Activated CD4-positive, alpha-beta T cell treated with anti-CD3 and anti-CD28 coated beads, Interleukin-2, amount 50 U/mL, for 1 hour (primary cell): ENCODE measurements around the gene LAMA3.

Source experiments
- DNase-seq: peaks from one replicate; pipeline ENCODE4 v3.0.0-alpha.2; 2020

Gene LAMA3

DNA sequence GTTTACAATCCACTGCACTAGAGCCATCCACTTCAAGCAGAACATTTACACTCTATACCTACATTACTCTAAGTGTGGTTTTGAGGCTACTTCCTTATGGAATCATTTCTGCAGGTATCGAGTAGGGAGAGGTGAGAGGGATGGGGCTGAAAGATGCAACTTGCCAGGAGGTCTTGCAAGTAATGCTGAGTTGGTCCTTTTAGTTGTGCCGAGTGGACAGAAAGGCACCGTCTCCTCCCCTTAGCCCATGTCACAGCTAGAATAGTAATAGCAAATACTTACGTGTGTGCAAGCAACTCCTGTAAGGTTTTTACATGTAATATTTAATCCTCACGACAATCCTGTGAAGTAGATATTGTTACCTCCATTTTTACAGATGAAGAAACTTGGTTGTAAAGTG, 166.5 kb downstream of the LAMA3 start:
- DNase-seq = no peak

DNA sequence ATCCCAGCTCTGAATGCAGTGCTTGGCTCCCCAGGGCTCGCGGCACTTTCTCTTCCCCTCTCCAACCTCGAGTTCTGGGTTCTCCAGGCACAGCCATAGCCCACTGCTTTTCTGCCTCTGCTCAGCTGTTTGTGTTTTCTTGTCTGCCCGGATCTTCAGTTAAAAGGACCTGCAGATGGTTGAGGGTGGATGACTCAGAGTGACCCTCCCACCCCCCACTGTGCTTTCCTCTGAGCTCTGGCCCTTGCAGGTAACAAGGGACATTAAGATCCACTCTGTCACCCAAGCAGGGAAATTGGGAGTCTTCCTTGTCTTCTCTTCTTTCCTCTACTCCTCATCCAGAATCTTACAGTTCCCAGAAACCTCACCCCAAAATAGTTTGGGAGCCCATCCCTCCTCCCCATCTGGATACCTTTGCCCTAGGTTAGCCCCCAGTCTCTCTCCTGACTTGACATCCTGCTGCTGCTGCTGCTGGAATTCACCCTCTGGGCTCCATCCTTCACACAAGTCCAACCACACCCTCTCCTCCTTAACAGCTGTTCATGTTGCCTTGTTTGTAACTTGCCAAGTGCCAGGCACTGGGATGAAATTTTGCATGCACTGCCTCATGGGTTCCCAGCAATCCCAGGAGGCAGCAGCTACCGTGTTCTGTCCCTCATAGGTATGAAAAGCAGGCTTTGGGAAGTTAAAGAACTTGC, 167.4 kb downstream of the LAMA3 start:
- no peak for DNase-seq

DNA sequence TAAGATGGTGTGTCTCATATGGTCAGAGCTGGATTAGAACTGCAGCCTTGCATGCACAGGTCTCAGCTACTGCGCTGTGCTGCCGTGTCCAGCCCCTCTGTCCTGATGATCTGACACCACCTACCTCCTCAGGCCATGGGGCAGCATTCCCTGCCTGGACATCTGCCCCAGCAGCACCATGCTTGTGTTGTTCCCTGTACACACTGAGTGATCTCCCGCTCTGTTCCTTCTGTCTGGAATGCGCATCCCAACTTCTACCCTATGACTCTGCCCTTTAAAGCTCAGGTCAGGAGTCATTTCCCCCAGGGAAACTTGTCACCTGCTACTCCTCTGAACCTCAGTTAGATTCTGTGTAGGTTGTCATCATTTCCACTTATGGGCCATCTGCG, 167.9 kb downstream of the LAMA3 start:
- no peak for DNase-seq

DNA sequence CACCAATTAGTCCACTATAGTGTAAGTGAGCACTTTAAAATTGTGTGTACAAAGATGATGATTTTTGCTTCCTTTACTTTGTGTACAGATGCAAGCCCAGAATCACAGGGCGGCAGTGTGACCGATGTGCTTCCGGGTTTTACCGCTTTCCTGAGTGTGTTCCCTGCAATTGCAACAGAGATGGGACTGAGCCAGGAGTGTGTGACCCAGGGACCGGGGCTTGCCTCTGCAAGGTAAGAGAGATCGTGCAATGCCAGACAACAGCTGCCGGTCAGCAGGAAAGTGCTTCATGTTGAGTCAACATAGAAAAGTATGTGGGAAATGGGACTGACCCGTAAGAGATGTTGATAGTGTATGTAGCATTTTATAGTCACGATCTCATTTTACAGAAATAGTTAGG, 168.5 kb downstream of the LAMA3 start:
- DNase-seq = no peak

DNA sequence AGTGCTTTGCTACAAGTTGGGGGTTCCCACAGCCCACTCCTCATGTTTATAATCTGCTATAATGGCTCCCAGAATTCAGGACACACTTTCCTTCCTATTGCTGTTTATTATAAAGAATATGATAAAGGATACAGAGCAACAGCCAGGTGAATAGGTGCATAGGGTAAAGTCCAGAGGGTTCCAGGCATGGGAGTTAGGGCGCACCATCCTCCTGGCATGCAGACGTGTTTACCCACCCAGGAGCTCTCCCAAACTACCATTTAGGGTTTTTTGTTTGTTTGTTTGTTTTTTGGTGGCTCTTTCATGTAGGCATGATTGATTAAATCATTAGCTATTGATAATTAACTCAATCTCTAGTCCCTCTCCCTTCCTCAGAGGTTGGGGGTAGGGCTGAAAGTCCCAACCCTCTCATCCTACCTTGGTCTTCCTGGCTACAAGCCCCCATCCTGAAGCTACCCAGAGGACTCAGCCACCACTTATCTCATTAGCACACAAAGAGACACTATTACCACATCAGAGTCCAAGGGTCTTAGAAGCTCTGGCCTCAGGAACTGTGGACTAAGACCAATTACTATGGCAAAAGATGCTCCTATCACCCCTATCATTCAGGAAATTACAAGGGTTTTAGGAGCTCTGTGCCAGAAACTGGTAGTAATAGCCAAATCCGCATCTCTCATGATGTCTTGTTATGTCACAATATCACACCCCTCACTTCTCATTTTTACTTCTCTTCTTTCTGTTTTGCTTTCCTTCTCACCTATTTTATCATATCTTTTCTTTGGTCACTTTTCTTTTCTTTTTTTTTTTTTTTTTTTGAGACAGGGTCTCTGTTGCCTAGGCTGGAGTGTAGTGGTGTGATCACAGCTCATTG, 170.4 kb downstream of the LAMA3 start:
- no peak for DNase-seq

DNA sequence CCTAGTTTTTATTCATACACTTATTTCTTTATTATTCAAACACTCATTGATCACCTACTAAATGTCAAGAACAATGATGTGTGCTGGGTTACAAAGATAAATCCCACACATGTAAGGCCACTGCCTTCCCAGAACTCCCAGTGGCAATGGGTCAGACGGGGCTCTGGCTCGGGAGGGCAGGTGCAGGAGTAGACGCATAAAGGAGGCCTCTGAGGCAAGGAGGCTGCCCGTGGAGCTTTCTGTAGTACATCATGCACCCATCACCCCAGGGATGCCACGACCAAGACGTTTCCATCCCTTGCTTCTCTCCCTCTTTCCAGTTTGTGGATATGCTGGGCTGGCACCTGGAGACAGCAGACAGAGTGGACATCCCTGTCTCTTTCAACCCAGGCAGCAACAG, 172.1 kb downstream of the LAMA3 start:
- no peak for DNase-seq

DNA sequence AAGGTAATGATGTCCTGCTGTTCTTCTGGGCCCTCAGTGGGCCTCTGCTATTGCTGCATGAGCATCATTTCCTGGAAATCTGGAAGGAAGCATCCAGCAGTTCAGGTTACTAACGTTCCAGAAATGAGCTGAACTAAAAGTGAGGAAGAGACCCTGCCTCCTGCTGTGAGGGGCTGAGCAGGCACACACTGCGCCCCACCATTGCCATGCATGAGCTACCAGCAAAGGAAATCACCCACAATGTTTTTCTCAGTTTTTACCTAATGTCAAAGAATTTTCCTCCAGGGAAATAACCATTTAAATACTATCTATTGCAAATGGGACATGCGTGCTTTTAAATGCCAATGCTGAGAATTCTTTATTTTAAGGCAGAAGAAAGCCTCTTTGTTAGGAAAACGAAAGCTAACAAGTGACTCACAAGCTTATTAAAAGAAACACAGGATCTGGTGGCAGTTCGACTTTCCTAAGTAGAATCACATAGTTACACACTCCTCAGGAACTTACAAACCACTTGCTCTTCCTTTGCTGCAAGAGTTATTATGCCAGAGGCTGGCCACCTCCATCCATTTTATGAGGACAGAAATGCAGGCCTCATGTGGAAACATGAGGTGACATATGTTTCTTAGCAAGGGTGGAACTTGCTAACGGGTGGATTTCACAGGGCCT, 172.7 kb downstream of the LAMA3 start:
- no peak for DNase-seq

DNA sequence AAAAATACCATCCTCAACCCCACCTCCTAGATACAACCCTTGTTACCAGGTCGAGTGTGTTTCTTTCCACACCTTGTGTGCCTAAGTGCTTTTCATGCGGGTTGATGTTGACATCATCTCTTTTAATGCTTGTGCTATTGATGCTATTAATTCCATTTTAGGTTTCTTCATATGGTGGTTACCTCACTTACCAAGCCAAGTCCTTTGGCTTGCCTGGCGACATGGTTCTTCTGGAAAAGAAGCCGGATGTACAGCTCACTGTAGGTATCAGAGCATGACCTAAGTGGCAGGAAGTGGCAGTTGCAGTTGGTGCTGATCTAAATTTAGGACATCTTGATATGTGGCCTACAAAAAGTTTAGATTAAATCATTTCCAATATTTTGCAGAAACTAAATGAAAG, 175.4 kb downstream of the LAMA3 start:
- DNase-seq = peak; percentile 24

DNA sequence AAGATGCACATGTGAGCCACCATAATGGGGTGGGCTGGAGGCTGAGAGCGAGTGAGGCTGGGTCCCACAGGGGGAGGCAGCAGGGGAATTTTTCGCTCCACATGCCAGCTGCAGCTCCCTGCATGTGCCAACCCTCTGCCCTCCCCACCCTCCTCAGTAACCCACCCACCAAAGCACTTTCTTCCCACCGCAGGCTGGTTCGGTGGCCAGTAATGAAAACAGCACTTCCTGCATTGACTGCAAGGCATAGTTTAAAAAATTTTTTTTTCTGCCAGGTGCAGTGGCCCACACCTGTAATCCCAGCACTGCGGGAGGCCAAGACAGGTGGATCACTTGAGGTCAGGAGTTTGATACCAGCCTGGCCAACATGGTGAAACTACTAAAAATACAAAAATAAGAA, 177.8 kb downstream of the LAMA3 start:
- DNase-seq = no peak

DNA sequence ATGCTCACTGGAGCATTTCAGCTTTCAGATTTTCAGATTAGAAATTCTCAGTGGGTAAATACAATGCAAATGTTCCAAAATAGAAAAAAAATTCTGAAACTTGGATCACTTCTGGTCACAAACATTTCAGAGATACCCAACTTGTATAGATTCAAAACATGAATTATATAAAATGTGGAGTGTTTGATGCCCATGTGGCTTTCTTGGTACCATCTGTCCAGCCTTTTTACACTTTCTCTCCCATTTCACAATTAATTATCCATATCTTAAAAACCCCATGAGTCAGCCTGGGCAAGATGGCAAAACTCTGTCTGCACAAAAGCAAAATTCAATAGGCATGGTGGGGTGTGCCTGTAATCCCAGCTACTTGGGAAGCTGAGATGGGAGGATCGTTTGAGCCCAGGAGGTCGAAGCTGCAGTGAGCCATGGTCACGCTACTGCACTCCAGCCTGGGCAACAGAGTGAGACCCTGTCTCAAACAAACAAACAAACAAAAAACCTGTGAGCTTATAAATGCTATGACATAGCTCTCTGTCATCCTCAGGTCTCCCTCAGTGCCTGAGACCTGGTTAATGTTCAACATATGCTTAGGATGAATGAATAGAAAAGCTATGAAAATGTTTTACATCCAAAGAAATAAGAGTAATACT, 179.0 kb downstream of the LAMA3 start:
- no peak for DNase-seq

DNA sequence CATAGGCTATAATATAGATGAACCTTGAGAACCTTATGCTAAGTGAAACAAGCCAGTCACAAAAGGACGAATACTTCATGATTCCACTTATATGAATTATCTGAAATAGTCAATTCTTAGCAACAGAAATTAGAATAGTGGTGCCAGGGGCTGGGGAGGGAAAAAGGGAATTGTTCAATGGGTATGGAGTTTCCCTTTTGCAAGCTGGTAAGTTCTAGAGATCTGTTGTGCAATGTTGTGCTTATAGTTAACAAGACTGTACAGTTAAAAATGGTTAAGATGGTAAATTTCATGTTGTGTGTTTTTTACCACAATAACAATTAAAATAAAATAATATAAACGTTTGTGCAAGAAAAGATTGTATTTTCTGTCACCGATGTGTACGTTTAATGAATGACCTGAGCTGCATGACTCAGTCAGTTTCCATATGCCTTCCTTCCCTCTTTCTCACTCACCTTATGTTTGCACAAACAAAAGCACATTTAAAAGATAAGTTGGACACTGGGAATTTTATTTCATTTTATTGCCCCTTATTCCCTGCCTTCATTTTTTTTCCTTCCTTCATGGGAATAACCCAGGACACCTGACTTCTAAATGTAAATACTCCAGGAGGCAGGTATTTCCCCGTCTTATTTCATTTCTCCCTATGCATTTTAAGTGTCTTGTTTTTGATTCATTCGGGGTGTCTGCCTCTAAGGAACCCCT, 181.6 kb downstream of the LAMA3 start:
- no peak for DNase-seq

DNA sequence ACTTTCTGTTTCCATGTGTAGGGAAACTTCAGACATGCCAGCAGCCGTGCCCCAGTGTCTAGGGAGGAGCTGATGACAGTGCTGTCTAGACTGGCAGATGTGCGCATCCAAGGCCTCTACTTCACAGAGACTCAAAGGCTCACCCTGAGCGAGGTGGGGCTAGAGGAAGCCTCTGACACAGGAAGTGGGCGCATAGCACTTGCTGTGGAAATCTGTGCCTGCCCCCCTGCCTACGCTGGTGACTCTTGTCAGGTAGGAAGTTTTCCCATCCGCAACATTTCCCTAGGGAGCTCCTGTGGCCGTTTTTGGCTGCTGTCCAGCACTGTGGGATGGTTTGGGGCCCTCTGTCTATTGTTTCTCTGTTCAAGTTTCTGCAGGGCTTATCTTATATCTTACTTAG, 182.2 kb downstream of the LAMA3 start:
- peak; percentile 75 for DNase-seq

DNA sequence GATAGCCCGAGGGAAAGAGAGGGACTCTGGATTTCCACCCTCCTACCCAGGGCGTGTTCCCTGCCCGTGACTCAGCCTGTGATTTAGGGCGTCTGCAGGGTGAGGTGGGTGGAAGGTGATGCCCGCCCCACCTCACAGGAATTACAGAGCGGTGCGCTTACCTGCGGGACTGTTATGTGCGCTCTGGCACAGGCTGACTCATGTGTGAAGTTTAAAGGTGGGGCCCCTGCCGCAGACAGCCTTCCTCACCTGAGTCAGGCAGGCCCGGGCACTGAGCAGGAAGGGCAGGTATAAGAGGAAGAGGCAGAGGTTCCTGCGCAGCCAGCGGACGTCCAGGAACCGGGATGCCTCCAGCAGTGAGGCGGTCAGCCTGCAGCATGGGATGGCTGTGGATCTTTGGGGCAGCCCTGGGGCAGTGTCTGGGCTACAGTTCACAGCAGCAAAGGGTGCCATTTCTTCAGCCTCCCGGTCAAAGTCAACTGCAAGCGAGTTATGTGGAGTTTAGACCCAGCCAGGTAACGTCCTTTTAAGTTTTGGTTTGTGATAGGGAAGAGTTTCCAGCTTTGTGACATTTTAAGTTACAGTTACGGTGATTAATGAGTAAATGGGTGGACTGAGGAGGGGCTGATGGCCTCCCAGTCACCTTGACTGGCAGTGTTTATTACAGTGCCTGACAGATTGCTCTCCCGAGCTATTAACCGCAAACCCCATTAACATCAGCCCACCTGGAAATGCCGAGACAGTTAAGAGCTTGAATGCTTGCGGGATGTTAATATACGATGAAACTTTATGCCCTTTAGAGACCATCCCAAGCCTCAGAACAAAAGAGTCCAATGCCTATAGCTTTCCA, 183.7 kb downstream of the LAMA3 start:
- peak; percentile 65 for DNase-seq

DNA sequence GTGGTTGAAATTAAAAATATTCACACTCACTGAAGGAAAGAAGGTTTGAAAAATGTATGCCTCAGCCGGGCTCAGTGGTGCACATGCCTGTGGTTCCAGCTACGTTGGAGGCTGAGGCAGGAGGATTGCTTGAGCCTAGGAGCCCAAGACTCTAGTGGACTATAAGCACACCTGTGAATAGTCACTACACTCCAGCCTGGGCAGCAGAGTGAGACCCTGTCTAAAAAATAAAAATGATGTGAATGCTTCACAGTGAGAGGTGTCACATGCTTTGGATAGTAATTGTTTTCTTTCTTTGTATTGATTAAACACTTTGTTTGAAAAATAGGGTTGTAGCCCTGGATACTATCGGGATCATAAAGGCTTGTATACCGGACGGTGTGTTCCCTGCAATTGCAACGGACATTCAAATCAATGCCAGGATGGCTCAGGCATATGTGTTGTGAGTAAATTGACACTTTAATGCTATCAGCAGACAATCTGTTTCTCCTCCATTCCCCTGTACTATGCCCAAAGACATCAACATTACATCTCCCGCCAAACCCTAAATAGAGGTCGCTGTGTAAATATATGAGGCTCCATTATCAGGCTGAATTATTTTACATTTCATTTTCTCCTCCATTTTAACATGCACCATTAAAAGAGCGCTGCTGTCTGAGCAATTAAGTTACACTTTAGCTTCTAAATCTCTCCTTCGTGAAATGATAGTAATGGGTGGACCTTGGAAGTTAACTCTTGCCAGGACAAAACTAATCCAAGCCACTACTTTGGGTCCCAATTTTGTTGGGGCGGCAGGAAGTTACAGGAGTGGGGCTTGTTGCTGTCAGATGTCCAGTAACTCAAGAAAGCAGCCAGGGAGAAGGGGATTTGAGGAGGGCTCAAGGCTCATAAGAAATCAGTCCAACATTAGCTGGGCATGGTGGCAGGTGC, 187.0 kb downstream of the LAMA3 start:
- DNase-seq = no peak

DNA sequence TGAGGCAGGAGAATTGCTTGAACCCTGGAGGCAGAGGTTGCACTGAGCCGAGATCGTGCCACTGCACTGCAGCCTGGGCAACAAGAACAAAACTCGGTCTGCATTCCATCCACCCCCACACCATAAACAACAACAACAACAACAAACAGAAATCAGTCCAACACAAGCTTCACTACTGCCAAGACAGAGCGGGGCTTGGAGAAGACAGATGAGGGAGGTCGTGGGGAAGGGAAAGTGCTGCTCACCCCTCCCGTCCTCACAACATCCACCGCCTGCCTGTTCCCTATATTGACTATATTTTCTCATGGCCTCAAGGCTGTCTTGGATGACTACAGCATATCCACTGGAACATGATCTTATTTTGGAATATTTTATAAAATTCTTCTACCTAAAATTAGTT, 187.7 kb downstream of the LAMA3 start:
- DNase-seq = no peak

DNA sequence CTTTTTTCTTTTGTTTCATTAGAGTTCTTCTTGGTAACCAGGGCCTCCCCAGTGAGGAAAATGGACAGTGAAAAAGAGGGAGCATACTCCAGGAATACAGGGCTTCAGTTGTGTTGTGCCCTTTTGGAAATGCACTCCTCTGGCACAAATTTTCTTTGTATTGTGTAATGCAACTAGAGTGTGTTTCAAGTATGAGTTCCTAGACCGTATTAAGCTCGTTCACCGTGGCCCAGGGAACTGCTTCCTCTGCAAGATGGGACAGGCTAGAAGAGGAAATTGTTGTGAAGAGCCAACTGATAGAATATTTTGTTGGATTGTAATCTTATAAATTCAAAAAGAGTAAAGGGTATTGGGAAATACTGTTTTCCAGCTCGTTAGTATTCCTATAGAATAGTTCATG, 188.1 kb downstream of the LAMA3 start:
- DNase-seq = no peak

DNA sequence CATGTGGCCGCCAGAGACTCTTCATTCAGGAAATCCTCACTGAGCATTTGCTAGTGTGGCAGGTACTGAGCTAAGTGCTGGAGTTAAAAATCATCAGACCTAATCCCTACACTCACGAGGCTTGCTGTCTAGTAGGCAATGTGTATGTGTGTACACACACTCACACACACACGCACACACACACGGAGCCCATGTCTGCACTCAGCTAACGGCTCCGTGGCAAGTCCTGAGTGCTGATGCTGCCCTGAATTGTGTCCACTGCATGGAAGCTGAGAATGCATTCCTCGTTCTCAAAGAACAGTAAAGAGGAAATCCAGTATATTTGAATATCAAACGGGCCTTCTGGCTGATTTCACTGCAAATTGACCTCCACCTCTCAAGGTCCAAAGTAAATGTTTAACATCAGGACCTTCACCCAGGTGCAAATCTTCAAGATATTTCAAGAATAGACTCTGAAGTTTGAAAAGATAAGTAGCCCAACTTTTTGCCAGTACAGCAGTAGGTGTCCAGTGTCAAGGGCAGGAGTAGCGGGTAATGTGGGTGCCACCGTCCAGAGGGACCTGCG, 189.2 kb downstream of the LAMA3 start:
- DNase-seq = no peak

DNA sequence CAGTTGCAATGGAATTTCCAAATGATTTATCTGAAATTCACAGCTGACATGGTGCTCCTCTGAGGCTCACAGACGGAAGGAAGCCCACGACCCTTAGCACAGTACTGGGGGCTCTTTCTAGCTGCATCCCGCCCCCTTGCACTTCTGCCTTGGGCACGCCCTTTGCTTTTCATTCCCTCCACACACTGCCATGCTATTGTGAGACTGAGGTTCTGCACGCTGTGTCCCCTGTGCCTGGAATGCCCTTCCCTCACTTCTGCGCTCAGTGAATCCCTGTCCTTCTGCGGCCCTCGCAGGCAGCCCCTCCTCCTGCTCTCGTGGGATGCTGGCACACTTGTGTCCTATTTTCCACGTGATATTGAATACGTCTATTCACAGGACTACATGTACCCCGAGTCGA, 189.9 kb downstream of the LAMA3 start:
- DNase-seq = no peak

DNA sequence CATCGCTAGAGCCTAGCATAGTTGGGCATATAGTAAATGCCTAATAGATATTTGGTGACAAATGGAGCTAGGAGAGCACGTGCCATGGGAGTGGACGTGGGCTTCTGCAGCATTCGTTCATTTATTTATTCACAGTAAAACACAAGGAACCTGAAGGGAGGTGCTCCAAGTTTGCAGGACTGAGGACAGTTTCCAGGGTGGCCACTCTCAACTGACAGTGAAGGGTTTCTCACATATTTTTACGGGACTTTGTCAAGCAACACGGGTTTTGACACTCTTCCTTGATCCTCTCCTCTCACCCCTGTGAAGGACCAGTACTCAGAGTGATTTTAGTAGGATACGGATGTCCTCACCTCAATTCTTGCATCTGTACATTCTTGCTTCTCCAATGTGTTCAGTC, 190.3 kb downstream of the LAMA3 start:
- no peak for DNase-seq

DNA sequence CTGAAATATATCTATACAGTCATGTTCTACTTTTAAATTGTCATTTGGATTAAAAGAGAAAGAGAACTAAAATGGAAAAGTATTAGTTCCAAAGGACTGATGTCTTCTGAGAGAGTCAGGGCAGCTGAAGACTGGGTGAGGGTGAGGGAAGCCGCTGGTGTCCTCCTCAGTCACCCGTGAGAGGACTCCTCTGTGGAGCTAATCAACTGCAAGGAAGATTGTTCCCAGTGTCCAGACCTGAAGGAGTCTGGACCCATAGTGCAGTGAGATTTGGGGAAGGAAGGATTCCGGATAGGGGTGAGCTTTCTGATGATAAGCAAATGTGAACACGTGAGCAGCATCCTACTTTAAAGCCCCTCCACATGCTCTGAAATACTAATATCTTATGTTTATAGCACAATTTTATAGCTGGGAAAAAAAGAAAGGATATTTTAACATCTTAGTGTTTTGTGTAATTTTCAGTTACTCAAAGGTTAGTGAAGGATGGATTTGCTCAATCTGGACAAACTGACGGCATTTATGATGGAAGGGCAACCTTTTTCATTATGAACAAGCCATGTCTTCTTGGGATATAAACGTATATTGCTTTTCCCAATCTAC, 190.8 kb downstream of the LAMA3 start:
- DNase-seq = no peak
